ENCODE results near the gene DNM3.

DNM3 gene

DNA sequence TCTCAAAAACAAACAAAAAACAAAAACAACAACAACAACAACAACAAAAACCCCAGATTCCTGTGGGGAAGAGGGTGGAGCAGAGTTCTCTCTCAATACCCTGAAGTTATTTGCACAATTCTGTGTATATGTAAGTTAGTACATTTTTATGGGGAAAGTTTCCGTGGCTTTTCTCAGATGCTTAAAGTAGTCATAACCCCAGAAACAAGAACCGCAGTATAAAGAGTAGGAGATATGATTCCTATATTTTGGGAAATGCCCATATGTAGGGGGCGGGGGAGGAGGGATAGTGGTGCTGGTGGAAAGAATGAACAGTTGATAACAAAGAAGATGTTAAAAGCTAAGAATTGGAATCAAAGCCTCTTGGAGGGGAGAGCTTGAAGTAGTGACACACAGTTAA is 131.5 kb downstream of the DNM3 start:
- Histone ChIP-seq H3K4me1 (no peaks in the 10 kb centered on the region), H3K36me3 (no peaks in the 10 kb centered on the region), H3K27me3 (no peaks in the 10 kb centered on the region; the same call in 1 of the 2 replicates), H3K9me3 (no peaks in the 10 kb centered on the region), H3K4me3 (ENCODE audit: low read depth, low read length) (no peak overlapping the region)
- TF ChIP-seq, protein P1, sequence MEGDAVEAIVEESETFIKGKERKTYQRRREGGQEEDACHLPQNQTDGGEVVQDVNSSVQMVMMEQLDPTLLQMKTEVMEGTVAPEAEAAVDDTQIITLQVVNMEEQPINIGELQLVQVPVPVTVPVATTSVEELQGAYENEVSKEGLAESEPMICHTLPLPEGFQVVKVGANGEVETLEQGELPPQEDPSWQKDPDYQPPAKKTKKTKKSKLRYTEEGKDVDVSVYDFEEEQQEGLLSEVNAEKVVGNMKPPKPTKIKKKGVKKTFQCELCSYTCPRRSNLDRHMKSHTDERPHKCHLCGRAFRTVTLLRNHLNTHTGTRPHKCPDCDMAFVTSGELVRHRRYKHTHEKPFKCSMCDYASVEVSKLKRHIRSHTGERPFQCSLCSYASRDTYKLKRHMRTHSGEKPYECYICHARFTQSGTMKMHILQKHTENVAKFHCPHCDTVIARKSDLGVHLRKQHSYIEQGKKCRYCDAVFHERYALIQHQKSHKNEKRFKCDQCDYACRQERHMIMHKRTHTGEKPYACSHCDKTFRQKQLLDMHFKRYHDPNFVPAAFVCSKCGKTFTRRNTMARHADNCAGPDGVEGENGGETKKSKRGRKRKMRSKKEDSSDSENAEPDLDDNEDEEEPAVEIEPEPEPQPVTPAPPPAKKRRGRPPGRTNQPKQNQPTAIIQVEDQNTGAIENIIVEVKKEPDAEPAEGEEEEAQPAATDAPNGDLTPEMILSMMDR (IDR thresholded peaks at IDR 0.05; ENCODE audit: low read depth, low read length) = no peak
- DNase-seq = no peak

DNA sequence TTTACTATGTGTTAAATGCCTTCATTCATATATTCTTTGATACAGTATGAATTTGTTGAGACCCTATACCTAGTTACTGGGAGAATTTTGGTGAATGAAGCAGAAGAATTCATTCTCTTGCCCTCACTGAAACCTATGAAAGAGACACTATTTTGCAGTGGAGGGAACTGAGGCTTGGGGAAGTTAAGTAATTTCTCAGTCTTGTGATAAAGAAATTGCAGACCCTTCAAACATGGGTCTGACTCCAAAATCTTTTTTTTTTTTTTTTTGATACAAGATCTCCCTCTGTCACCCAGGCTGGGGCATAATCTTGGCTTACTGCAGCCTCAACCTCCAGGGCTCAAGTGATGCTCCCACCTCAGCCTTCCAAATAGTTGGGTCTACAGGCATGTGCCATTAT is 132.1 kb downstream of the DNM3 start:
- DNase-seq = no peak
- no peaks in the 10 kb centered on the region for H3K9me3 ChIP-seq
- peaks cover 1% of the 10 kb centered on the region; the same call in 1 of the 2 replicates for H3K27me3 ChIP-seq
- no peak overlapping the region for H3K4me3 ChIP-seq (ENCODE audit: low read depth, low read length)
- no peaks in the 10 kb centered on the region for H3K36me3 ChIP-seq
- H3K4me1 ChIP-seq = no peaks in the 10 kb centered on the region
- TF ChIP-seq, protein P1 (IDR thresholded peaks at IDR 0.05; ENCODE audit: low read depth, low read length) = no peak

DNA sequence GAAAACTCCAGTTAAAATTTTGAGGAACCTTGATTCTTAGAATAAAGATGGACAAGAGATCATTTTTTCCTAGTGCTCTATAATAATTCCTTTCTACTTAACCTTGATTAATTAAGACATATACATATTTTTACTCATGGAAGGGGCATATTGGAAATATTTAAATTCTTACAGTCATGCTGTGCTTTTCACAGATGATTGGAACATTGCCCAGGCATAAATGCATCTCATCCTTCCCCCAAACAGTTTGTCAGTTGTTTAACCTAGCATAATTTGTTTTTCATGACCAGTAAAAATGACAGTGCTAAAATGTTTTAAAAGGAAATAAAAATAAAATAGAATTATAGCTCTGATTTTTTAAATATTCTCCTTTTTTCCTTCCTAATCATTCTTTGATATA is 140.0 kb downstream of the DNM3 start:
- H3K4me1 ChIP-seq = no peaks in the 10 kb centered on the region
- H3K27me3 ChIP-seq = 0 out of 2 replicates have a peak, but pooled peaks cover 3% of the 10 kb centered on the region
- H3K36me3 ChIP-seq = no peaks in the 10 kb centered on the region
- no peak overlapping the region for H3K4me3 ChIP-seq (ENCODE audit: low read depth, low read length)
- DNase-seq = no peak
- TF ChIP-seq, protein P1 (IDR thresholded peaks at IDR 0.05; ENCODE audit: low read depth, low read length) = no peak
- H3K9me3 ChIP-seq = no peaks in the 10 kb centered on the region

DNA sequence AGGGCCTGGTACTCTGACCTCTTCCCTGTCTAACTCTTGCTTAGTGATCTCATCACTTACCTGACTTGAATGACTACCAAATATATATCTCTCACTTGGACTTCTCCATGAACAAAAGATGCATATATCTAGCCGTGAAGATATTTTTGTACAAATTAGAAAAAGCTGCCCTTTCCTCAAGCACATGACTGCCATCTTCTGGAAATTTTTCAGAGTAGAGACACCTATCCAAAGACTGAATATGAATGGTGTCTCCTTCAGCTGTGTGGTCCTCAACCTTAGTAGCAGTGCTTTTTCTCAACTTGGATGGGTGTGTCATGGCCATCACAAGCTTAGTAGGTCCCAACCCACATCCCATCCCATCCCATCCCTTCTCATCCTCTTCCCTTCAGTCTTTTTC is 142.3 kb downstream of the DNM3 start:
- no peaks in the 10 kb centered on the region for H3K9me3 ChIP-seq
- H3K27me3 ChIP-seq = no peaks in the 10 kb centered on the region
- no peak overlapping the region for H3K4me3 ChIP-seq (ENCODE audit: low read depth, low read length)
- no peaks in the 10 kb centered on the region for H3K4me1 ChIP-seq
- H3K36me3 ChIP-seq = no peaks in the 10 kb centered on the region
- no peak for DNase-seq
- TF ChIP-seq, protein P1 (IDR thresholded peaks at IDR 0.05; ENCODE audit: low read depth, low read length) = peak; percentile 27

DNA sequence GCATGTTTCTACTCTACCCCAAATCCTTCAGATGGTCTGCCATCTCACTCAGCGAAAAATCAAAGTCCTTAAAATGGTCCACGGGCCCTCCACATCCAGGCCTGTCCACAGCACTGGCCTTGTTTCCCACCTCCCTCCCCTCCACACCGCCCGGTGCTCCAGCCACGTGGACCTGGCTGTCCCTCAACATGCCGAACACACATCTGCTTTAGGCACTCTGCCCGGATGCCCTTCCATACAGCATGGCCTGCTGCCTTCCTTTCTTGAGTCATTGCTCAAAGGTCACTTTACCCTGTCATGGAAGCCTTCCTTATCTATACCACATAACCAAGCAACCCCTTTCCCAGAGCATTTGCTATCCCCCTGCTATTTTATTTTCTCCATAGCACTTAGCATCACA is 143.0 kb downstream of the DNM3 start:
- Histone ChIP-seq H3K4me1 (no peaks in the 10 kb centered on the region), H3K4me3 (ENCODE audit: low read depth, low read length) (no peak overlapping the region), H3K9me3 (no peaks in the 10 kb centered on the region), H3K27me3 (no peaks in the 10 kb centered on the region), H3K36me3 (no peaks in the 10 kb centered on the region)
- TF ChIP-seq, protein P1 (IDR thresholded peaks at IDR 0.05; ENCODE audit: low read depth, low read length) = no peak
- DNase-seq = no peak

DNA sequence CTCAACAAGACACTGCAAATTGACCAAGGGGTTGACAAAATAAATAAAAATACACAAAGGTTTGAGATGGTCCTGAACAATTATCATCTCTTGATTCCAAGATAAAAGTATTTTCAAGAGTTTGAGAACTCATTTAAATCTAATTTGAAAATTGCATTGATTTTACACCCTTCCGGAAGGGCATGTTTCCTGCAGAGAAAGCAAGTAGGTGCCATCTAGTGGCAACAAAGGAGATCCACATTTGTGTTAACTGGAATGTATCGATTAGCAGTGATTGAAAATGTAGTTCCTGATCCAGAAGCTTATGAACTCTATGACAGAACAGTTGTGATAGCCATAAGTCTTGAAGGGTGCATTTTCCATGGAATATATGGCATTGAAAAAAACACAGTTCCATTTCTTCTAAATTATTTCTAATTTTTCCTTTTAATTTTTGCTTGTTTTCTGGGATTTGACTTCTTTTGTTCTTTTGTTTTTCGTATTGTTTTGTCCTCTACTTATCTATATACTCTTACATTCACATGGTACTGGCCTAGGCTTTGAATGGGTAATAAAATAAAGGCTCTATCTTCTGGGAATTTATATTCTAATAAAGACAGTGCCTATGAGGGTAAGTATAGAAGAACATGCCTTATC is 143.7 kb downstream of the DNM3 start:
- no peak for DNase-seq
- TF ChIP-seq, protein P1 (IDR thresholded peaks at IDR 0.05; ENCODE audit: low read depth, low read length) = peak; percentile 90
- Histone ChIP-seq H3K4me3 (ENCODE audit: low read depth, low read length) (no peak overlapping the region), H3K4me1 (no peaks in the 10 kb centered on the region), H3K27me3 (no peaks in the 10 kb centered on the region), H3K9me3 (no peaks in the 10 kb centered on the region), H3K36me3 (no peaks in the 10 kb centered on the region)

Data from BE2C (cell line).